ENCODE measurements around the gene VSIG8.

VSIG8 gene

GRCh38 chr1:159828176-159828575 lies 34.3 kb downstream of the VSIG8 start:
- no peak for DNase-seq

- no peak for DNase-seq
Observed at GRCh38 chr1:159827549-159827948, 34.9 kb downstream of the VSIG8 start.

DNA sequence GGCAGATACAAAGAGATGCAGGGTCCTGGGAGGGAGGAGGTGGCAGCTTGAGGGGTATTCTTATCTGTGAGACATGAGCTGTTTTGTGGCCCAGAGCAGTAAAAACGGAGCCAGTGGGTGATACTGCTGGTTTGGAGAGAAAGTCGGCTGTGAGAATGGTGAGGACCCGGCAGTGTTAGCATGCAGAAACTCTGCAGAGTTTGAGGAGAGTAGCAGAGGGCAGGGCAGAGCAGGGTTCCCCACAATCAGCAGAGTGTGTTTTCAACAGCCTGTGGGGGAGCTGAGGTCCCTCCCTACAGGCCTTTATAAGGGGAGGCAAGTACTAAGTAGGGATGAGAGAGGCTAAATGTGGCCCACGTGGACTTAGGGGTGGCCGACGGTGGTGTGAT lies 35.4 kb downstream of the VSIG8 start:
- no peak for DNase-seq

- peak in 2 of 6 experiments; percentile 13 to 17 for DNase-seq
Observed at GRCh38 chr1:159826441-159827101, 35.9 kb downstream of the VSIG8 start, which contains the start of gene SLAMF8. SLAMF8 (plus strand) TSS chr1:159826873; CDS start chr1:159826899, 26 bp downstream.

DNA sequence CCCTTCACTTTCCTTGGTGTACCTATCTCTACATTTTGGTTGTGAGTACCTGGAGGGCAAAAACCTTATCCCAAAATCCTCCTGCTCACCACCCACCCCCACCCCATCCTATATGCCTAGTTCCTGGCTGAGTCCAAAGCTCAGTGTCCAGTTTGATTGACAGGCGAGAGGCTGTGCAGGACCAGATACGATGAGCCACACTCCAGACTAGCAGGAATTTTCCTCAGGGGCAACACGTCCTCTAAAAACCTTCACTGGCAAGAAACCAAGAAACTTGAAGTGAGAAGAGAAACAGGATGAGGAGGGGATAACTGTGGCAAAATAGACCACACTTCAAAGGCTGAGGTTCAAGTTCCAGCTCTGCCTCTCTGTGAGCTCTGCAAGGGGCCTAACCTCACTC lies 36.9 kb downstream of the VSIG8 start:
- DNase-seq, result no peak

GRCh38 chr1:159823406-159823805 lies 39.1 kb downstream of the VSIG8 start:
- no peak for DNase-seq

GRCh38 chr1:159821171-159821867 lies 41.1 kb downstream of the VSIG8 start:
- peak in 1 of 6 experiments; percentile 14 for DNase-seq

DNA sequence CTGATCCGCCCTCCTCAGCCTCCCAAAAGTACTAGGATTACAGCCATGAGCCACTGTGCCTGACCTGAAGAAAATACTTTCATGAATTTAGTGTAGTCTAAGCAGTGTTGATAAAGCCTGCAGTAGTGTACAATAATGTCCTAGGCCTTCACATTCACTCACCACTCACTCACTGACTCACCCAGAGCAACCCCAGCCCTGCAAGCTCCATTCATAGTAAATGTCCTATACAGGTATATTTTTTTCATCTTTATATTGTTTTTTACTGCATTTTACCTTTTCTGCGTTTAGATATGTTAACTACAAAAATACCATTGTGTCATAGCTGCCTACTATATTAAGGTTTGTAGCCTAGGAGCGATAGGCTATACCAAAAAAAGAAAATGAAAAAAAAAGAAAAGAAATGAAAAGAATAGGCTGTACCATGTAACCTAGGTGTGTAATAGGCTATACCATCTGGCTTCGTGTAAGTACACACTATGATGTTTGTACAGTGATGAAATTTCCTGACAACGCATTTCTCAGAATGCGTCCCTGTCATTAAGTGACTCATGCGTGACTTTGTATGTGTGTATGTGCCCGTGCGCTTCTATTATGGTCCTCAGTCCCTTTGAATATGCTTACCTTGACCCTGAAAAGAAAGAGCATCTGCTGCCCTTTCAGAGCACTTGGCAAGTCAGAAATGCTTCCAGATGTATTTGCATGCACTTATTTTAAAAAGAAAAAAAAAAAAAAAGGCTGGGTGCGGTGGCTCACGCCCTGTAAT lies 45.0 kb downstream of the VSIG8 start:
- DNase-seq, result no peak

GRCh38 chr1:159815926-159816325 lies 46.5 kb downstream of the VSIG8 start:
- DNase-seq, result no peak

DNA sequence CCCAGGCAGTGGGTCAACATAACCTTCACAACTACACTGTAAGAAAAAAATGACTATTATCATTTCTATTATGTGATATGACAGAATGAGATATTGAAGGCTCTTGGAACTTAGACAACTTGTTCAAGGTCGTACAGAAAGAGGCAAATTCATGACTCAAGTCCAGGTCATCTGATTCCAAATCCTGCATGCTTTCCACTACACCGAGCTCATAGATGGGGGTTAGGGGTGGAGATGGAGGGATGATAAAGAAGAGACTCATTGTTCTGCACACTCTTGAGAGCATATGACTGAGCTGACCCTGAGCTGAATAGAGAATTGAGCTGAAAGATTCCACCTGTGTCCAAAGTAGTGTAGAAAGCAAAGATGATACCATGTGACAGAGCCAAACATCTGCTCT lies 57.5 kb downstream of the VSIG8 start:
- DNase-seq, result no peak

All from stimulated activated naive CD4-positive, alpha-beta T cell (primary cell).